Hypothalamus (tissue), 51 donors: ENCODE results near the gene RUNDC1.

ENCODE experiments used
- DNase-seq, 51 donors: peaks; one replicate each; lab custom pipeline; 2025; lab: John Stamatoyannopoulos, UW

Gene RUNDC1

DNA sequence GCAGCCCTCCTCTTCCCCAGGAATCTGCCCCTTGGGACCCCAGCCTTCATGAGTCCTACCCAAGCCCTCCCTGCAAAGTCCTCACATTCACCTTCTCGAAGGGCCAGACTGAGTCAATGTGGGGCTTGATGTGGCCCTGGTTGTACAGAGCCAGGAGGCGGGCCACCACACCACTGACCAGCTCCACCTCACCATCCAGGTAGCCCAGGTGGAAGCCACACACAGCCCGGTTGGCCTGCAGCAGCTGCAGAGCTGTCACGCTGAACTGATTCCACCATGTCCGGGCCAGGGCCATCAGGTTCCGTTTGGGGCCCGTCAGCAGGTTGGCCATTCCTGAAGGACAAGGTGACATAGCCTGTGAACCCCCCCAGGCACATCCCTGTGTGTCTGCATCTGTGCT is 35.9 kb downstream of the RUNDC1 start:
- DNase-seq = no peak

DNA sequence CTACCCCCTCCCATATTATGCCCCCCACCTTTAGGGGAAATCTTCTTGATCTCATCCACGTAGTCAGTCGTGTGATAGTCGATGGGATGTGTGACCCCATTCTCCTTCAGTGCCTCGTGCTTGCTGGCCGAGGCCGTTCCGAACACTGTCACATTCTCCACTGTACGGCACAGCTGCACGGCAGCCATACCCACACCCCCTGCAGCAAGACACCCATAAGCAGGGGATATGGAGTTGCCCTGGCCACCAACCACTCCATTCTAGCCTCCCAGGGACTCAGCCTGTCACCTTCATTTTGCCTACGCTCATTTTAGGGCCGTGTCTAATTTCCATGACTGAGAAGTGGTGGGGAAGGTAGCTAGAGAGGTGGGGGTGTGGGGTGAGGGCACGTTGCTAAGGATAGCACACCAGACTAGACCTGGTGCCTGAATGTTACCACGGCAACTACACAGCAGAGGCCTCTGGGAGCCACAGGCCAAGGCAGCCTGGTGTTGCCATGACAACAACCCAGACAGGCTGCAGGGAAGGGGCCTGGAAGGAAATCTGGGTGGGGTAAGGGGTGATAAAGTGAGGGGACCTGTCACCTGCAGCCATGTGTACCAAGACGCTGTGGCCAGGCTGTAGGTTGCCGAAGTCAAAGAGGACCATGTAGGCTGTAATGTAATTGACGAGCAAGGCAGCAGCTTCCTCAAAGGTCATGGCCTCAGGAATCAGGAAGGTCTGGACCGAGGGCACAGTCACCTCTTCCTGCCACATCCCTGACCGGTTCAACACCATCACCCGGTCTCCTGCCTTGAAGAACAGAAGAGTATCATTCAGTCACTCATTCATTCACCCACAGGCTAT is 37.9 kb downstream of the RUNDC1 start:
- DNase-seq = peak in 20 of 51 donors; percentile 10 to 66 (median 28)

DNA sequence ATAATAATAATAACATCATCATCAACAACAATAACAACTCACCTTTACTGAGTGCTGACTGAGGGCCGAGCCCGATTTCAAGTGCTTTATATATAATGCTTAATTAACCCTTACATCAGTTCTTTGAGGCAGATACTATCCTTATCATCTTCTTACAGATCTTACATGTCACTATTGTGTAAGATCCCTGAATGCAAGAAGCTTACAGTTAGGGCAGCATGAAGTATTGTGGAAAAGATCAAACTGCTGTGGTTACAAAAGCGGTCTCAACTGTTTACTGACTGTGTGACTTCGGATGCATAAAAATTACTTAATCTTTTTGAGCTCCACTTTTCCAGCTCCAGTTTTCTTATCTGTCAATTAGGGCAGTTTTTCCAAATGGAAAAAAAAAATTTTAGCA is 38.6 kb downstream of the RUNDC1 start:
- DNase-seq = no peak

DNA sequence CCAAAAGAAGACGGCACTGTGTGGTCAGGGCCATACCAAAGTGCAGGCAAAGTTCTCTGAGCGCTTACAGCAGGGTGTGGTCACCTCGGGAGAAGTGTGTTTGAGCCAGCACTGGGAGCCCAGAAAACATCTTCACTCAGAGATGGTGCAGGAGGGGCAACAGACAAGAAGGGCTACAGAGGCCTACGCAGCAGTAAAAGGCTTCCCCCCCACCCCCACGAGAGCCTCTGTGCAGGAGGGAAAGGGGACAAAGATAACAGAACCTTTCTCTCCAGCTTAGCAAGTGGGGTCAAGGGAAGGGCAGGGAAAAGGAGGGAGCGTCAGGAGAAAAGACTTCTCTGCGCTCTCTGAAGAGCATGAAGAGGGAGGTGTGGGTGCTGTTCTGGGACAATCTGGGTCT is 39.1 kb downstream of the RUNDC1 start:
- no peak for DNase-seq

DNA sequence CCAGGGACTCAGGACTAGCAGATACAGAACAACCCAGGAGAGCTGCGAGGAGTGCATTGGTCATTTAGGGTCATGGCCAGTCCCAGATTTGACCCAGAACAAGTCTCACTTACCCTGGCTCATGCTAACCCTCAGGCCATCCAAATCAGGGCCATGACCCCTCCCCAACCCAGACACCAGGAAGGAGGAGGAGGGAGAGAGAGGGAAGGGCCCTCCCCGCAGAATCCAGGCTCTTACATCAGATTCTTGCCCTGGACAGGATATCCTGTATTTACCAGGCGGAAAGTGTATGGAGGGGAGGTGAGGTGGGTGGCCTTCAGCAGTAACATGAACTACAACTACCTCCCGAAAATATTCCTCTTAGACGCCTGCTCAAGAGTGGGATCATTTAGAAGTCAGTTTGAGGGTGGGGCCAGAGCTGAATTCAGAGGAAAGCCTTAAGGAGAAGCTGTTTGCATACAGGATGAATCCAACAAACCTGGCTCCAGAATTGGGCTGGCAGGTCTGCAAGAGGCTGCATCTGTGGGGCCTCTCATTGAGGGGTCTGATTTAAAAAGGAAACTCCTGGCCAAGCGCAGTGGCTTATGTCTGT is 39.8 kb downstream of the RUNDC1 start:
- DNase-seq = no peak

DNA sequence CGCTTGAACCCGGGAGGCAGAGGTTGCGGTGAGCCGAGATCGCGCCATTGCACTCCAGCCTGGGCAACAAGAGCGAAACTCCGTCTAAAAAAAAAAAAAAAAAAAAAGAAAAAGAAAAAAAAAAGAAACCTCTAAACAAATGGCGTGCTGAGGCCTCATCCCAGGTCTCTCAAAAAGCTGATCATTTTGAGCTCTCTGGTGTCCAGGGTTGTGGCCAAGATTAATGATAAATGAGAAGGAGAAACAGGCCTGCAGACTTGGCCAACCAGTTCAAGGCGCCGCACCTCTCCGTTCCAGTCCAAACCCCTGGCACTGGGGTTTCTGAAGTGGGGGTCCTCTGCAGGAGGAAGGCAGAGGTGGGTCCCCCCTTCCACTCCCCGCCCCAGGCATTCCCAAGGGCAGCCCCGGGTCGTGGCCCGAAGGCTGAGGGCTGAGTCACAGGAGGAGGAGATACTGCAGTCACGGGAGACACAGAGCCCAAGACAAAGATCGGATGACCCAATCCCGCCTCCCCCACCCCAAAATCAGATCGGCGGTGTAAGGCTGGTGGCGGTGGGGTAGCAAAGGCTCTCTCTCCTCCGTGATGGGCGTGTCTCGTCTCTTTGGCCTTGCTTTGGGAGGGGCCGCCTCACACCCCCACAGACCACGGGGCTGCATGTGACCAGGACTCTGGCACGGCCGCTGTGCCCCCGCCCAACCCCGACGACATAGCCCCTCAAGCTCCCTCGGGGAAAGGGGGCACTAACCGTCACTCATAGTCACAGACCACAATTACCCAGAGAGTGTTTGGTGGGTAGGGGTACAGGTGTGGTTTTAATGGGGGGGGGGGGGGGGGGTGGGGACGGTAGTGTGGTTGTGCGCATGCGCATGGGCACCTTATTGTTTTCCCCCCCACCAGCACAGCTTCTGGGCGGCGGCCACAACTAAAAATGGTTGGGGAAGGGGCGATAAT is 40.7 kb downstream of the RUNDC1 start:
- peak in 35 of 51 donors; percentile 20 to 75 (median 56) for DNase-seq

DNA sequence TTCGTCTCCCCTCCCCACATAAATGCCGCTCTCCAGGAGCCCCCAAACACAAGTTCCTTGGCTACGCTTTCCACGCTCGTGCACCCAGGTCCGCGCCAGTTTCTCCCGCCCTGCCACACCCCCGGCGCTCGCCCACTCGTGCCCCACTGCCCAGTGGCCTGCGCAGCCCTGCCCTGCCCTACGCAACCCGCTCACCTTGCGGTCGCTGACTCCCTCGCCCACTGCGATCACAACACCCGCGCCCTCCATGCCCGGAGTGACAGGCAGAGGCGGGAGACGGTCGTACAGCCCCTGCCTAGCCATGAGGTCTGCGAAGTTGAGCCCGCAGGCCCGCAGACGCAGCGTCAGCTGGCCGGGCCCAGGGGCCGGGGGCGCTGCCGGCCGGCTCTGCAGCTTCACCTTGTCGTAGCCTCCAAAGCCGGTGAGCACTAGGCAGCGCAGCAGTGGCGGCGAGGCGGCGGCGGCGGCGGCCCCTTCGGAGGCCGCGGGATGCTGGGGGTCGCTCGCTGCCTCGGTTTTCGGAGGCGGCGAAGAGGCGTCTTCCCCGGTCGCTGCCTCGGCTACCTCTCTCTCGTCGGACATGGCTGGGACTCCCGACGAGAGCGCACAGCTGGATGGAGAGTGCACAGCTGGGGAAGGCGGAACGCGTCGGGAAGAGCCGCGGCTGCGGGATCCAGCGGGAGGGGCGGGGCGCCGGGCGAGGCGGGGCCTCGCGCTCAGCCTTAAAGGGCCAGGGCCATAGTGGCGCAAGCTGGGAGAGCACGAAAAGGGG is 41.6 kb downstream of the RUNDC1 start, which contains the start of gene VAT1:
VAT1 (minus strand) TSS at position 645 of the 772 bp plus-strand sequence; CDS start at position 582, 63 bp downstream.
- peak in 49 of 51 donors; percentile 16 to 79 (median 56) for DNase-seq

DNA sequence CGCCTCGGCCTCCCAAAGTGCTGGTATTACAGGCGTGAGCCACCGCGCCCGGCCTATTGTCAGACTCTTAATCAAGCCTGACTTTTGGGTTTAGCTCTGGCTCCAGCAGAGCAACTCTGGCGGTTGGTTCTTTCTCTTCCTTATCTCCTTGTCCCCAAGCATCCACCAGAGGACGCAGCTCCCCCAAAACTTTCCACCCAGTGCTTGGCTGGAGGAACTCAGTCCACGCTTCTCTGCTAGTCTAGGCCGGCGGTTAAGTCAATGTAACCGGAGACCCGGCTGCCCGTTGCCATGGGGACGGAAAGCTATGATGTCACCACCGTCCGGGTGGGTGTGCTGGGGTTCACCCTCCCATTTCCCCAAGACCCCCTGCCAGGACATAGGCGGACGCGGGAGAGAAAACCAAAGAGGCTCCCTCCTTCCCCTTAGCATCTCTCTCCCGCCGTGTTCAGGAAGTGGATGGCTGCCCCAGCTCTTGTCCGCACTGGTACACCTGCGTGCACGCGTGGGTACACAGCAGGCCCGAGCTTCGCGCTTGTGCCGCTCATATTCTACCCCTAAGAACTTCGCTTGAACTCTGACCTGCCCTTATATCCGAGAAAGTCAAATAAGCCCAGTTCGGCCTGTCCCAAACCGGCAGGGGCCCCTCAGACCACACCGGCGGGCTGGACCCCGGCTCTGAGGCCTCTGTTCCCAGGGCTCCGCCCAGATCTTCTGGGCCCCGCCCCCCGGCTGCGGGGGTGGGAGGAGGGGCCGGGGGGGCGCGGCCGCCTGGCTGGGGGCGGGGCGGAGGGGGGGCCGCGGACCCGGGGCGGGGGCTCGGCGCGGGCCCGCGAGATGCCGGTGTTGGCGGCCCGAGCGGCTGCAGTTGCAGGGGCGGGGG is 44.3 kb downstream of the RUNDC1 start, which contains the start of gene RND2:
RND2 (plus strand) TSS at position 825 of the 883 bp plus-strand sequence. CDS start 117 bp downstream, outside the sequence.
- DNase-seq = peak in 50 of 51 donors; percentile 26 to 93 (median 81)

DNA sequence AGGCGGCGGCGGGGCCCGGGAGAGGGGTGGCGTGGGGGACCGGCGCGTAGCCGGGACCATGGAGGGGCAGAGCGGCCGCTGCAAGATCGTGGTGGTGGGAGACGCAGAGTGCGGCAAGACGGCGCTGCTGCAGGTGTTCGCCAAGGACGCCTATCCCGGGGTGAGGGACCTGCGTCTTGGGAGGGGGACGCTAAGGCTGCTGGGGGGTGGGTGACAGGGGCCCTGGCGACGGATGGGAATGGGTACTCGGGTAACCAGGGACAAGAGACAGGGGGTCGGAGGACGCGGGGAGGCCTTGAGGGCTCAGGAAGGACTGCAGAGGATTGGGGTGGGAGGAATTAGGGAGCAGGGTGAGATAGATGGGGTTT is 44.9 kb downstream of the RUNDC1 start:
- DNase-seq = peak in 1 of 51 donors; percentile 41

DNA sequence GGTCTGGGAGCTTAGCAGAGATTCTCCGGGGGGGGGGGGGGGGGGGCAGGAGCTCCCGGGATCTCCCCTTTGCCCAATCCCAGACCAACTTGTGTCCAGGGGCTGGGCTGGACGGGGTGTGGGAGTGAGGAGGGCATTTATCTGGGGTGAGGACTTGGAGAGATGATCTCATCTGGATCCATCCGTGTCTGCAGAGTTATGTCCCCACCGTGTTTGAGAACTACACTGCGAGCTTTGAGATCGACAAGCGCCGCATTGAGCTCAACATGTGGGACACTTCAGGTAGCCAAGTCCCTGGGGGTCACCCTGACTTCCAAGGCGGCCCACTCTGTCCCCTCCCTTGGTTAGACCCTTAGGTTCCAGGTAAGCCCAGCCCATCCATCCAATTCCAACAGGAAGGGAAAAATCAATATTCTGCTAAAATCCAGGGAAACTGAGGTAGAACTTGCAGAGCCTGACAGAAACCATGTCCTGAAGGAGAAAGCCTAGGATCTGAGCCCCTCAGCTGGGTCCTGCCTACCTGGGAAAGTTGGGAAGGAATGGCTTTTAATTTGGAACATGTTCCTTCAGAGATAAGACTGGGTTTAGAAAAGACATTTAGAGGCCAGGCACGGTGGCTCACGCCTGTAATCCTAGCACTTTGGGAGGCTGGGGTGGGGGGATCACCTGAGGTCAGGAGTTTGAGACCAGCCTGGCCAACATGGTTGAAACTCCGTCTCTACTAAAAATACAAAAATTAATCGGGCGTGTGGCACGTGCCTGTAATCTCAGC is 45.6 kb downstream of the RUNDC1 start:
- peak in 2 of 51 donors; percentile 33 to 40 for DNase-seq

DNA sequence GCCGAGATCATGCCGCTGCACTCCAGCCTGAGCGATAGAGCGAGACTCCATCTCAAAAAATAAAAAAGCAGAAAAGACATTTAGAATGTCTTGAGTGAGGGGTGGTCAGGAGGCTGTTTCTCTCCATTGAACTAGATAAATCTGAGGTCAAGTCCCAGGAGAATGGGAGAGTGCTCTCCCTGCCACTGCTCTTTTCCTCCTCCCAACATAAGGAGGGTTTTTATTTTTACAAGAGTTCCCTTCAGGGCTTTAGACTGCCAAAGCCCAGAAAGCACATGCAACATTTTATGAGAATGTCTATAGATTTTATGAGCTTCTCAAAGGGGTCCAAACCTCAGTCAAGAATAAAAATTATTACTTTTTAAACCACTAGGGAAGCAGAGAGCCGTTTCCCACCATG is 46.2 kb downstream of the RUNDC1 start:
- DNase-seq = no peak

DNA sequence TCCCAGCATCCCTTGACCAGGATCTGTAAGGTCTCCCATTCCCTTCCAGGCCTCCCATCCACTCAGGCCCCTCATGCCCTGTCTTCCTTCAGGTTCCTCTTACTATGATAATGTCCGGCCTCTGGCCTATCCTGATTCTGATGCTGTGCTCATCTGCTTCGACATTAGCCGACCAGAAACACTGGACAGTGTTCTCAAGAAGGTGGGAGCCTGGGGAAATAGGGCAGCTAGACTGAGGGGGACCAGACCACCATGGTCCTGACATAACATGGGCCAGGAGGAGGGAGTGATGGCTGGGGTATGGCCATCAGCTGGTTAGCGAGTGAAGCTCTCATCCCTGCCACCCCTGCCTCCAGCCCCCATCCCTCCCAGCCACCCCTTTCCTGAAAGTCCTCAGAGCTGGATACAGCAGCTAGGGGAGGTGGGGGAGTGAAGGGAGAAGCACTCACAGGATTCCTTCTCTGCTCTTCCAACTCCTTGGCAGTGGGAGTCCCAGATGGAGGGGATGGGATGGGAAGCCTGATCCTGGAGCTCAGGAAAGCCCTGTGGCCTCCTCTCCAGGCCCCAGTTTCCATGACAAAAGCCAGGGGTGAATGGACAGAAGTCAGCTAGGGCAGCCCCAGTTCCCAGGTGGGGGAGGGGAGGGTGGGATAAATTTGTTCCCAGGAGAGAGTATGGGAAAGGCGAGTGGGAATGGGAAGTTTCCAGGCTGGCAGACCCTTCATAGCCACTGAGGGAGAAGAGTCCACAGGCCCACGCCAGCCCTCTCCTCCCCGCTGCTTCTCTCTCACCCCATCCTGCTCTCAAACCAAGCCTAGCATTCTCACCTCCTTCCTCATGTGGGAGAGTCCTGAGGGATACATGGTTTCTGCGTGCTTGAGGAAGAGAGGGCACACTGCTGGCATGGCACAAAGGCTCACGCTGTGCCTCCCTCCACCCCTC is 47.0 kb downstream of the RUNDC1 start:
- DNase-seq = no peak

DNA sequence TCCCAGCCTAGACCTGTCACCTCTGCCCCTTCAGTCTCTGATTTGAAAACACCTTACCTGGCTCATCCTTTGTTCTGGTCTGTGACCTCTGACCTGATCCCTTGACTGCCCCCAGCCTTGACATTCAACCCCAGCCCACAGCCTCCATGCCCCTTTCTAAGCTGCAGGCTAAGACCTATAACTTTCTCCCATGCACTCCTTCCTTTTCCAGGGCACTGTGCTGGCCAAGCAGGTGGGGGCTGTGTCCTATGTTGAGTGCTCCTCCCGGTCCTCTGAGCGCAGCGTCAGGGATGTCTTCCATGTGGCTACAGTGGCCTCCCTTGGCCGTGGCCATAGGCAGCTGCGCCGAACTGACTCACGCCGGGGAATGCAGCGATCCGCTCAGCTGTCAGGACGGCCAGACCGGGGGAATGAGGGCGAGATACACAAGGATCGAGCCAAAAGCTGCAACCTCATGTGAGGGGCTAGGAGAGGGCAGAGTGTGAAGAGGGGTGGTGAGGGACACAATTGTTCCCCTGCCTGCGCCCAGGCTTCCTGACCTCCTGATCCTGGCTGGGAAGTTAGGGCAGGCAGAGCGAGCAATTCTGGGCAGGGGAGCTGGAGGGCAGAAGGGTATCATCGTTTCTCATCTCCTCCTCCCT is 48.0 kb downstream of the RUNDC1 start:
- no peak for DNase-seq

DNA sequence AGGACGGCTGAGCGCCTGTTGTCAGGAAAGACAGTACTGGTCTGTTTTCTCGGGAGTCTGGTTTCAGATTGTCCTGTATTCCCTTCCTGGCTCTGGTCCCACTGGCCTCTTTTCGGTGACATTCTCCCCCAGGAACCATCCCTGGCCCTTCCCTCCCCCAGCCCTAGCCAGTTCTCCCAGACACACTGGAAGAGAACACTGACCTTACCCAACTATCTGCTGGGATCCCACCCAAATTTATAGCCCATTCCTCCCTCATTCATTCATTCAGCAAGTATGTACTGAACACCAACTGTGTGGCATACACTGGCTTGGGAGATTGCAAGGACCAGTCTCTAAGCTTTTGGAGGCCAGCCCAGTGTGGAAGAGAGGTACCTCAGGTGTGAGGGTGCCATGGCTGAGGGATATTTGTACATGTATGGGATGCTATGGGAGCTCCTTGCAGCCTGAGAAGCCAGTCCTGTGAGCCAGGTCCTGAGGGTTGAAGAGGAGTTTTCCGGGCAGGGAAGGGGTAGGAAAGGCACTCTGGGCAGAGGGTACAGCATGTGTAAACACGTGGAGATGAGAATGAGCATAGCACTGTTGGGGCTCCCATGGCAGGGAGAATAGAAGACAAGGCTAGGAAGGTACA is 49.9 kb downstream of the RUNDC1 start:
- peak in 26 of 51 donors; percentile 8 to 64 (median 31) for DNase-seq

DNA sequence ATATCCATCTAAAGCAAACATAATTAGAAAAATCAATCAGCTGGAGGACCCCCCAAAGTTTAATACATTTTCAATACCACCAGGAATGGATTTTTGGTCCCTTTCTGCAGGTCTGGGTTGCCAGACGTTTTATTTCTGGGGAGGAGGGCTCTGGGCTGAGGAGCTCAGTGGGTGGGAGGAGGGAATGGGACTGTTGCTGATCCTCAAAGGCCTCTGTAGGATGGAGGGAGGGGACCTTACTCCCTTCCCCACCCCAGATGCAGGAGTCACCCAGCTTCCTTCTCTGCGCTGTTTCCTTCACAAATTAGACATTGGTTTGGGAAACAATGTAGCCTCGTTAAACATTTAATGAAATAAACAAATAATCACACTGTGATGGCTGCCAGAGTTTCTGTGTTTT is 51.3 kb downstream of the RUNDC1 start:
- no peak for DNase-seq
